ENCODE measurements around the gene ANK3.

DNA sequence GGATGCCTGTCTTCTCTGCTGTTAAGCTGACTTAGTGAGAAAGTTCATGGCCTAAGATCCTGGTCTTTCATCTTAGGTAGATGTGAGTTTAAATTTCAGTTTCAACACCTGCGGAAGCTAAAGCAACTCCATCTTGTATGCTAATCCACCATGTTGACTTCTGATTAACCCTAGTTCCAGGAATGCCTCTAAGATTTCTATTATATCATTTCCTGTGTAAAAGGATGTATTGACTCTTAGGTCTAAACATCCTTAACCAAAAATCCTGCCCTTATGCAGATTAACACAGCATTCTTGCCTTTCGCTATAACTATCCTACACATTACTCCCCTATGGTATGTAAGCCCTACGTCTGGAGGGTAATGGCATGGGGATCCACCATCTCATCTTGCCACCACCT, 388.9 kb downstream of the ANK3 start:
- TF ChIP-seq, protein P1, sequence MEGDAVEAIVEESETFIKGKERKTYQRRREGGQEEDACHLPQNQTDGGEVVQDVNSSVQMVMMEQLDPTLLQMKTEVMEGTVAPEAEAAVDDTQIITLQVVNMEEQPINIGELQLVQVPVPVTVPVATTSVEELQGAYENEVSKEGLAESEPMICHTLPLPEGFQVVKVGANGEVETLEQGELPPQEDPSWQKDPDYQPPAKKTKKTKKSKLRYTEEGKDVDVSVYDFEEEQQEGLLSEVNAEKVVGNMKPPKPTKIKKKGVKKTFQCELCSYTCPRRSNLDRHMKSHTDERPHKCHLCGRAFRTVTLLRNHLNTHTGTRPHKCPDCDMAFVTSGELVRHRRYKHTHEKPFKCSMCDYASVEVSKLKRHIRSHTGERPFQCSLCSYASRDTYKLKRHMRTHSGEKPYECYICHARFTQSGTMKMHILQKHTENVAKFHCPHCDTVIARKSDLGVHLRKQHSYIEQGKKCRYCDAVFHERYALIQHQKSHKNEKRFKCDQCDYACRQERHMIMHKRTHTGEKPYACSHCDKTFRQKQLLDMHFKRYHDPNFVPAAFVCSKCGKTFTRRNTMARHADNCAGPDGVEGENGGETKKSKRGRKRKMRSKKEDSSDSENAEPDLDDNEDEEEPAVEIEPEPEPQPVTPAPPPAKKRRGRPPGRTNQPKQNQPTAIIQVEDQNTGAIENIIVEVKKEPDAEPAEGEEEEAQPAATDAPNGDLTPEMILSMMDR (IDR thresholded peaks at IDR 0.05) = no peak
- no peak for TF ChIP-seq EP300 (IDR thresholded peaks at IDR 0.05)
- no peak for TF ChIP-seq POLR2AphosphoS5 (IDR thresholded peaks at IDR 0.05)
- TF ChIP-seq POLR2A (IDR thresholded peaks at IDR 0.05) = no peak

Data from sigmoid colon (tissue), 4 donors.